ENCODE results near the gene PANK4. TPM values are rescaled to one million over a fixed set of nuclear protein-coding genes. Genes with fewer than 3 reads are reported as not detected.

PANK4 gene
- total and polyA plus RNA-seq, 2 donors (not counting 3 experiments of a cell fraction or from before 2014, with no cell fraction given): 22.1 to 34.0 TPM

DNA sequence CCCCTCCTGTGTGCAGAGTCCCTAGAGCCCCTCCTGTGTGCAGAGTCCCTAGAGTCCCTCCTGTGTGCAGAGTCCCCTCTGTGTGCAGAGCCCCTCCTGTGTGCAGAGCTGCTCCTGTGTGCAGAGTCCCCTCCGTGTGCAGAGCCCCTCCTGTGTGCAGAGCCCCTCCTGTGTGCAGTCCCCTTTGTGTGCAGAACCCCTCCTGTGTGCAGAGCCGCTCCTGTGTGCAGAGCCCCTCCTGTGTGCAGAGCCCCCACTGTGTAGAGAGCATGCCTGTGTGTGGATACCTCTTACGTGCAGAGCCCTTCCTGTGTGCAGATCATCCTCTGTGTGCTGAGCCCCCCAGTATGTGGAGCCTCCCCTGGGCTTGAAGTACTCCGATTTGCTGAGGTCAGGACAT lies 12.0 kb upstream of the PANK4 start:
- BruUV-seq (replicated peaks): no TSS peak
- Histone ChIP-seq H3K4me1 (ENCODE audit: control insufficient read depth, extremely low read depth, insufficient read depth, low read length) (no peaks in the 10 kb centered on the region), H3K36me3 (ENCODE audit: control insufficient read depth in 2 of 2, extremely low read depth in 1 of 2, insufficient read depth in 2 of 2, low read length in 2 of 2) (no peaks in the 10 kb centered on the region), H4K20me1 (replicated peaks; ENCODE audit: control insufficient read depth, extremely low read depth, insufficient read depth, low read length) (no peaks in the 10 kb centered on the region), H3K9me1 (replicated peaks; ENCODE audit: control insufficient read depth, extremely low read depth, insufficient read depth, low read length) (no peaks in the 10 kb centered on the region), H3K27ac (ENCODE audit: insufficient read depth, low read depth, low read length) (no peak overlapping the region), H3K4me2 (ENCODE audit: insufficient read depth, low read length) (no peak overlapping the region), H3K9me3 (replicated peaks; ENCODE audit: control insufficient read depth, insufficient read depth, low read length) (no peaks in the 10 kb centered on the region), H3K9ac (replicated peaks; ENCODE audit: extremely low read depth, insufficient read depth, low read length) (no peak overlapping the region), H3K79me2 (ENCODE audit: control insufficient read depth, insufficient read depth, low read length) (no peaks in the 10 kb centered on the region), H3K27me3 (ENCODE audit: control insufficient read depth in 2 of 2, insufficient read depth in 2 of 2, low read length in 2 of 2) (peaks cover 0 to 1% of the 10 kb centered on the region in 2 experiments), H2AFZ (ENCODE audit: low read depth, low read length) (no peak overlapping the region), H3K4me3 (replicated peaks in 1 of 3; ENCODE audit: insufficient read depth in 1 of 3, low read depth in 1 of 3, low read length in 3 of 3) (no peak overlapping the region)
- DNase-seq (ENCODE audit: low read depth, low spot score): no peak
- intact Hi-C loops (cut with micrococcal nuclease): no loop called here
- TF ChIP-seq EZH2 (IDR thresholded peaks at IDR 0.05; ENCODE audit: borderline replicate concordance, low read depth, low read length, severe bottlenecking): no peak
- dilution Hi-C loops (cut with MboI; ENCODE audit: extremely low pct_ligation_motif_present, low sequenced_read_pairs): no loop called here
- ChIA-PET CTCF (no interaction called here), POLR2A (no interaction called here)
- FAIRE-seq: no peak

DNA sequence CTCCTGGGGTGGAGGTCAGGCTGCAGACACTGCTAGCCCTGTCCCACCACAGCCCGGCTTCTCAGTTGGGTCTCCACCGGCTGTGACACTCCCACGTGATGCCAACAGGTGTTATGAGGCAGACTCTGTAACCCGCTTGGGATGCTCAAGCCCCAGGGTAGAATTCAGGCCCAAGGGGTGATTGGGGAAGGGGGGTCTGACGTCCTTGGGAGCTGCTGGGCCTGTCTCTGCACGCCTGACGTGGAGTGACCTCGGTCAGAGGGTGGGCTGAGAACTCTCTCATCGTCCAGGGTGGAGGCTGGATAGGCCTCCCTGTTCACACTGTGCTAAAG lies 11.4 kb upstream of the PANK4 start:
- POLR2A ChIA-PET: no interaction called here
- FAIRE-seq (no peak), DNase-seq (ENCODE audit: low read depth, low spot score) (no peak)
- H3K4me2 ChIP-seq (ENCODE audit: insufficient read depth, low read length): no peak overlapping the region
- intact Hi-C loops (cut with micrococcal nuclease): no loop called here
- H3K27me3 ChIP-seq (ENCODE audit: control insufficient read depth in 2 of 2, insufficient read depth in 2 of 2, low read length in 2 of 2): peaks cover 0 to 1% of the 10 kb centered on the region in 2 experiments
- no peaks in the 10 kb centered on the region for H4K20me1 ChIP-seq (replicated peaks; ENCODE audit: control insufficient read depth, extremely low read depth, insufficient read depth, low read length)
- H3K4me1 ChIP-seq (ENCODE audit: control insufficient read depth, extremely low read depth, insufficient read depth, low read length): no peaks in the 10 kb centered on the region
- TF ChIP-seq FOS (IDR thresholded peaks at IDR 0.05; ENCODE audit: borderline replicate concordance, insufficient read depth, low read length) (no peak), JUN (IDR thresholded peaks at IDR 0.05; ENCODE audit: borderline replicate concordance, insufficient read depth, insufficient read length, low read depth) (no peak), POLR2A (IDR thresholded peaks at IDR 0.05; ENCODE audit: low read depth, low read length) (no peak)
- TF ChIP-seq, protein P1, sequence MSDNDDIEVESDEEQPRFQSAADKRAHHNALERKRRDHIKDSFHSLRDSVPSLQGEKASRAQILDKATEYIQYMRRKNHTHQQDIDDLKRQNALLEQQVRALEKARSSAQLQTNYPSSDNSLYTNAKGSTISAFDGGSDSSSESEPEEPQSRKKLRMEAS (IDR thresholded peaks at IDR 0.05; ENCODE audit: insufficient read depth, insufficient read length): no peak
- TF ChIP-seq, protein P2, sequence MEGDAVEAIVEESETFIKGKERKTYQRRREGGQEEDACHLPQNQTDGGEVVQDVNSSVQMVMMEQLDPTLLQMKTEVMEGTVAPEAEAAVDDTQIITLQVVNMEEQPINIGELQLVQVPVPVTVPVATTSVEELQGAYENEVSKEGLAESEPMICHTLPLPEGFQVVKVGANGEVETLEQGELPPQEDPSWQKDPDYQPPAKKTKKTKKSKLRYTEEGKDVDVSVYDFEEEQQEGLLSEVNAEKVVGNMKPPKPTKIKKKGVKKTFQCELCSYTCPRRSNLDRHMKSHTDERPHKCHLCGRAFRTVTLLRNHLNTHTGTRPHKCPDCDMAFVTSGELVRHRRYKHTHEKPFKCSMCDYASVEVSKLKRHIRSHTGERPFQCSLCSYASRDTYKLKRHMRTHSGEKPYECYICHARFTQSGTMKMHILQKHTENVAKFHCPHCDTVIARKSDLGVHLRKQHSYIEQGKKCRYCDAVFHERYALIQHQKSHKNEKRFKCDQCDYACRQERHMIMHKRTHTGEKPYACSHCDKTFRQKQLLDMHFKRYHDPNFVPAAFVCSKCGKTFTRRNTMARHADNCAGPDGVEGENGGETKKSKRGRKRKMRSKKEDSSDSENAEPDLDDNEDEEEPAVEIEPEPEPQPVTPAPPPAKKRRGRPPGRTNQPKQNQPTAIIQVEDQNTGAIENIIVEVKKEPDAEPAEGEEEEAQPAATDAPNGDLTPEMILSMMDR (IDR thresholded peaks at IDR 0.05; ENCODE audit: extremely low read depth in 1 of 2, insufficient read depth in 1 of 2, low read depth in 1 of 2, low read length in 2 of 2): no peak
- BruUV-seq (replicated peaks): no TSS peak
- no peak overlapping the region for H2AFZ ChIP-seq (ENCODE audit: low read depth, low read length)
- no peak overlapping the region for H3K9ac ChIP-seq (replicated peaks; ENCODE audit: extremely low read depth, insufficient read depth, low read length)
- H3K36me3 ChIP-seq (ENCODE audit: control insufficient read depth in 2 of 2, extremely low read depth in 1 of 2, insufficient read depth in 2 of 2, low read length in 2 of 2): no peaks in the 10 kb centered on the region
- dilution Hi-C loops (cut with MboI; ENCODE audit: extremely low pct_ligation_motif_present, low sequenced_read_pairs): no loop called here
- H3K9me3 ChIP-seq (replicated peaks; ENCODE audit: control insufficient read depth, insufficient read depth, low read length): no peaks in the 10 kb centered on the region
- H3K79me2 ChIP-seq (ENCODE audit: control insufficient read depth, insufficient read depth, low read length): no peaks in the 10 kb centered on the region
- H3K27ac ChIP-seq (ENCODE audit: insufficient read depth, low read depth, low read length): no peak overlapping the region
- no peak overlapping the region for H3K4me3 ChIP-seq (replicated peaks in 1 of 3; ENCODE audit: insufficient read depth in 1 of 3, low read depth in 1 of 3, low read length in 3 of 3)
- H3K9me1 ChIP-seq (replicated peaks; ENCODE audit: control insufficient read depth, extremely low read depth, insufficient read depth, low read length): no peaks in the 10 kb centered on the region
- CTCF ChIA-PET: no interaction called here

All from endothelial cell of umbilical vein (primary cell).